ENCODE measurements around the gene SPRED3. TPM values are rescaled to one million over a fixed set of nuclear protein-coding genes. Genes with fewer than 3 reads are reported as not detected.

SPRED3 gene
- total and polyA plus RNA-seq, 9 of the 15 experiments (the other 6 are each of a cell fraction or from before 2014, with no cell fraction given), result 0.05 to 1.3 (median 0.36) TPM

DNA sequence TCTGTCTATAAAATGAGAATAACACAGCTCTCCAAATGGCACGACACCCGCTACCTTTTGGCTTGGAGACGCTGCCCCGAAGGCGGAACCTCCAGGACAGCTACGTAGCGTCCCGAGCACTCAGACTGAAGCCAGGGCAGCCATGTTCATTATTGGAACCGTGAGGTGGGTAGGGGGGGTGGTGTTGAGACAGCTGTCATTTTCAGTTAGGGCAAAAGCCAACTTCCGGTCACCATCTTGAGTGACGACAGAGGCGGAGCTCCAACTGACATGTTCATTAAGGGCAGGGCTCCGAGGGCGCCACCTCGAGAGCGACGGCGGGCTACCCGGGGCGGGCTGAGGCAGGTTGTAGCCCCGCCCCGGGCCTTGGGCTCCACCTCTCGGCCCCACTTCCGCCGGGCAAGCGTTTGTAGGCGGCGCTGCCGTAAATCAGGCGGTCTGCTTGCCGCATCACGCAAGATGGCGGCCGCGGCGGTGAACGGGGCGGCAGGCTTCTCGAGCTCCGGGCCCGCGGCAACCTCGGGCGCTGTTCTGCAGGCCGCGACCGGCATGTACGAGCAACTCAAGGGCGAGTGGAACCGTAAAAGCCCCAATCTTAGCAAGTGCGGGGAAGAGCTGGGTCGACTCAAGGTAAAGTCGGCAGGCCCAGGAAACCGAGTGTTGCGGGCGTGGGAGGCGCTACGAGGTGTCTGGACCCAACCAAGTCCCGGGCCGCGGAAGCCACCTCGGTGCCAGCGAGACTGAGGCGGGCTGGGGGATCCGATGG lies 14.0 kb upstream of the SPRED3 start, which contains the start of gene PSMD8 (continued):
- TF ChIP-seq CREB1 (IDR thresholded peaks at IDR 0.05) (peak; percentile 87), CREB1 (CRISPR knock-in tag; IDR thresholded peaks at IDR 0.05) (peak; percentile 92), ETV5 (CRISPR knock-in tag; IDR thresholded peaks at IDR 0.05; ENCODE audit: low read depth) (peak; percentile 64), ZNF780A (CRISPR knock-in tag; IDR thresholded peaks at IDR 0.05) (no peak), SETDB1 (IDR thresholded peaks at IDR 0.05; ENCODE audit: low read length) (no peak), ZNF175 (CRISPR knock-in tag; IDR thresholded peaks at IDR 0.05; ENCODE audit: low read depth) (no peak; the same call in 1 of the 2 replicates), CREM (IDR thresholded peaks at IDR 0.05; ENCODE audit: low read depth) (peak; percentile 94), EHMT2 (IDR thresholded peaks at IDR 0.05) (no peak), GTF2E2 (tag; IDR thresholded peaks at IDR 0.05) (peak; percentile 90; the same call in 1 of the 2 replicates), NR2C2 (CRISPR knock-in tag; IDR thresholded peaks at IDR 0.05) (no peak), NR2C2 (tag; IDR thresholded peaks at IDR 0.05) (peak; percentile 89), SMC3 (conservative IDR thresholded peaks at IDR 0.05; ENCODE audit: insufficient read depth, low read depth, low read length) (peak; percentile 16; the same call in 1 of the 2 replicates), ZNF12 (CRISPR knock-in tag; IDR thresholded peaks at IDR 0.05) (no peak; the same call in 1 of the 2 replicates), HOXB6 (CRISPR knock-in tag; IDR thresholded peaks at IDR 0.05; ENCODE audit: borderline replicate concordance) (no peak), ZNF263 (CRISPR knock-in tag; IDR thresholded peaks at IDR 0.05; ENCODE audit: borderline replicate concordance) (peak; percentile 41; the same call in 1 of the 2 replicates), DACH1 (IDR thresholded peaks at IDR 0.05; ENCODE audit: partially characterized antibody) (peak; percentile 70), NR1H2 (CRISPR knock-in tag; IDR thresholded peaks at IDR 0.05) (0 out of 2 replicates have a peak, but pooled peaks have one; percentile 29), TAF7 (tag; IDR thresholded peaks at IDR 0.05) (peak; percentile 99), ELF1 (tag; IDR thresholded peaks at IDR 0.05) (peak; percentile 93), NONO (IDR thresholded peaks at IDR 0.05; ENCODE audit: low read depth in 2 of 2, low read length in 1 of 2) (peak; percentile 76 to 77; a peak in 3 of 4 replicates), ZC3H4 (CRISPR knock-in tag; IDR thresholded peaks at IDR 0.05; ENCODE audit: borderline replicate concordance) (no peak)
- TF ChIP-seq, protein P1, sequence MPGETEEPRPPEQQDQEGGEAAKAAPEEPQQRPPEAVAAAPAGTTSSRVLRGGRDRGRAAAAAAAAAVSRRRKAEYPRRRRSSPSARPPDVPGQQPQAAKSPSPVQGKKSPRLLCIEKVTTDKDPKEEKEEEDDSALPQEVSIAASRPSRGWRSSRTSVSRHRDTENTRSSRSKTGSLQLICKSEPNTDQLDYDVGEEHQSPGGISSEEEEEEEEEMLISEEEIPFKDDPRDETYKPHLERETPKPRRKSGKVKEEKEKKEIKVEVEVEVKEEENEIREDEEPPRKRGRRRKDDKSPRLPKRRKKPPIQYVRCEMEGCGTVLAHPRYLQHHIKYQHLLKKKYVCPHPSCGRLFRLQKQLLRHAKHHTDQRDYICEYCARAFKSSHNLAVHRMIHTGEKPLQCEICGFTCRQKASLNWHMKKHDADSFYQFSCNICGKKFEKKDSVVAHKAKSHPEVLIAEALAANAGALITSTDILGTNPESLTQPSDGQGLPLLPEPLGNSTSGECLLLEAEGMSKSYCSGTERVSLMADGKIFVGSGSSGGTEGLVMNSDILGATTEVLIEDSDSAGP (CRISPR knock-in tag; IDR thresholded peaks at IDR 0.05), result 0 out of 2 replicates have a peak, but pooled peaks have one; percentile 24
- TF ChIP-seq, protein P2, sequence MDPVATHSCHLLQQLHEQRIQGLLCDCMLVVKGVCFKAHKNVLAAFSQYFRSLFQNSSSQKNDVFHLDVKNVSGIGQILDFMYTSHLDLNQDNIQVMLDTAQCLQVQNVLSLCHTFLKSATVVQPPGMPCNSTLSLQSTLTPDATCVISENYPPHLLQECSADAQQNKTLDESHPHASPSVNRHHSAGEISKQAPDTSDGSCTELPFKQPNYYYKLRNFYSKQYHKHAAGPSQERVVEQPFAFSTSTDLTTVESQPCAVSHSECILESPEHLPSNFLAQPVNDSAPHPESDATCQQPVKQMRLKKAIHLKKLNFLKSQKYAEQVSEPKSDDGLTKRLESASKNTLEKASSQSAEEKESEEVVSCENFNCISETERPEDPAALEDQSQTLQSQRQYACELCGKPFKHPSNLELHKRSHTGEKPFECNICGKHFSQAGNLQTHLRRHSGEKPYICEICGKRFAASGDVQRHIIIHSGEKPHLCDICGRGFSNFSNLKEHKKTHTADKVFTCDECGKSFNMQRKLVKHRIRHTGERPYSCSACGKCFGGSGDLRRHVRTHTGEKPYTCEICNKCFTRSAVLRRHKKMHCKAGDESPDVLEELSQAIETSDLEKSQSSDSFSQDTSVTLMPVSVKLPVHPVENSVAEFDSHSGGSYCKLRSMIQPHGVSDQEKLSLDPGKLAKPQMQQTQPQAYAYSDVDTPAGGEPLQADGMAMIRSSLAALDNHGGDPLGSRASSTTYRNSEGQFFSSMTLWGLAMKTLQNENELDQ (CRISPR knock-in tag; IDR thresholded peaks at IDR 0.05; ENCODE audit: borderline replicate concordance), result no peak
- TF ChIP-seq, protein P3, sequence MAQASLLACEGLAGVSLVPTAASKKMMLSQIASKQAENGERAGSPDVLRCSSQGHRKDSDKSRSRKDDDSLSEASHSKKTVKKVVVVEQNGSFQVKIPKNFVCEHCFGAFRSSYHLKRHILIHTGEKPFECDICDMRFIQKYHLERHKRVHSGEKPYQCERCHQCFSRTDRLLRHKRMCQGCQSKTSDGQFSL (CRISPR knock-in tag; IDR thresholded peaks at IDR 0.05), result peak; percentile 99
- TF ChIP-seq, protein P3 (tag; IDR thresholded peaks at IDR 0.05), result peak in 1 of 2 experiments; percentile 89; a peak in 2 of 4 replicates
